HCT116 (cell line): ENCODE results near the gene GJB2. TPM values are rescaled to one million over a fixed set of nuclear protein-coding genes. Genes with fewer than 3 reads are reported as not detected.

Source experiments
- ATAC-seq: fragments of 200-7000 bp; cut with Tn5 transposase; 2 replicates; pipeline ENCODE4 v1.9.1; 2020; ENCODE audit warnings: mild to moderate bottlenecking, moderate library complexity
- BruUV-seq: library from RNA; stranded (reverse); fragments of 400-500 nt; replicated peaks from 2 replicates; lab custom pipeline; 2021; lab: Mats Ljungman, UMichigan
- CTCF ChIA-PET: fragments of 300-600 bp; sonication (Branson Sonifier 250); formaldehyde crosslinking; loops from one replicate; lab custom pipeline; 2021; ENCODE audit warnings: antibody characterized with exemption; lab: Charles Lee
- POLR2A ChIA-PET: fragments of 300-600, 350-600 bp; sonication (Branson Sonifier 250); formaldehyde crosslinking; loops from one replicate; lab custom pipeline; 2021; ENCODE audit warnings: antibody characterized with exemption; lab: Charles Lee
- RAD21 ChIA-PET, 2 experiments: fragments of 300-600 bp; sonication (Branson Sonifier 250); formaldehyde crosslinking; loops; one replicate each; lab custom pipeline; 2023; ENCODE audit warnings: low total read pairs in 2 of 2; ENCODE audit not compliant: uncharacterized antibody in 2 of 2, unreplicated experiment in 2 of 2, low non-redundant PET in 1 of 2; lab: Charles Lee
- DNase-seq: peaks from one replicate; pipeline ENCODE4 v3.0.0-alpha.2; 2010; ENCODE audit warnings: low read depth, low spot score
- H2AFZ ChIP-seq: fragments of 200-600 bp; shearing (Covaris generic), sonication (generic); 2 replicates; pipeline ENCODE4 v1.6.1; 2017; ENCODE audit warnings: low read depth, mixed run types, mixed read lengths, antibody characterized with exemption, low read length; ENCODE audit not compliant: poor library complexity, severe bottlenecking
- H3K27ac ChIP-seq: 2 replicates; pipeline ENCODE4 v1.5.1; 2012; ENCODE audit warnings: low read depth, low read length
- H3K27me3 ChIP-seq: fragments of 200-600 bp; sonication (generic); 2 replicates; pipeline ENCODE4 v1.6.1; 2016; ENCODE audit warnings: mixed run types, low read length, mixed read lengths; ENCODE audit not compliant: insufficient read depth
- H3K36me3 ChIP-seq, 2 experiments: fragments of 200-500 bp in 1 of 2; fragments of 200-600 bp in 1 of 2; sonication (Bioruptor generic) in 1 of 2; sonication (generic) in 1 of 2; 2 replicates each; pipeline versions ENCODE4 v1.5.1 to v1.6.1; 2014 to 2016; ENCODE audit warnings: low read length in 2 of 2, inconsistent platforms in 1 of 2, mixed read lengths in 1 of 2, mixed run types in 1 of 2; ENCODE audit not compliant: insufficient read depth in 2 of 2, control insufficient read depth in 1 of 2
- H3K4me1 ChIP-seq, 2 experiments: fragments of 200-600 bp in 1 of 2; sonication (generic) in 1 of 2; 2 replicates each; pipeline versions ENCODE4 v1.5.1 to v1.6.1; 2012 to 2017; ENCODE audit warnings: low read length in 2 of 2, inconsistent platforms in 1 of 2, mild to moderate bottlenecking in 1 of 2, mixed read lengths in 1 of 2, mixed run types in 1 of 2, moderate library complexity in 1 of 2; ENCODE audit not compliant: insufficient read depth in 2 of 2, control insufficient read depth in 1 of 2
- H3K4me2 ChIP-seq: fragments of 200-600 bp; sonication (generic); 2 replicates; pipeline ENCODE4 v1.6.1; 2017; ENCODE audit warnings: mixed run types, low read length, mixed read lengths
- H3K4me3 ChIP-seq, 2 experiments: fragments of 200-600 bp in 1 of 2; sonication (generic) in 1 of 2; replicated peaks in 1 of 2; 2 replicates each; pipeline ENCODE4 v1.5.1; 2011 to 2016; ENCODE audit warnings: low read length in 2 of 2, control low read depth in 1 of 2, low read depth in 1 of 2, mild to moderate bottlenecking in 1 of 2, mixed read lengths in 1 of 2, mixed run types in 1 of 2
- H3K79me2 ChIP-seq: fragments of 200-600 bp; sonication (generic); 2 replicates; pipeline ENCODE4 v1.6.1; 2017; ENCODE audit warnings: mild to moderate bottlenecking, mixed run types, low read length, moderate library complexity, mixed read lengths; ENCODE audit not compliant: insufficient read depth
- H3K9ac ChIP-seq: fragments of 200-600 bp; sonication (generic); 2 replicates; pipeline ENCODE4 v1.6.1; 2016; ENCODE audit warnings: low read length, mixed read lengths
- H3K9me2 ChIP-seq: fragments of 200-600 bp; sonication (generic), shearing (Covaris generic); 2 replicates; pipeline ENCODE4 v1.6.1; 2017; ENCODE audit warnings: mixed run types, mild to moderate bottlenecking, moderate library complexity; ENCODE audit not compliant: insufficient read depth
- H3K9me3 ChIP-seq, 2 experiments: fragments of 200-500 bp in 1 of 2; fragments of 200-600 bp in 1 of 2; sonication (Bioruptor generic) in 1 of 2; sonication (generic) in 1 of 2; 2 replicates each; pipeline ENCODE4 v1.6.1; 2014 to 2017; ENCODE audit warnings: low read length in 2 of 2, mixed read lengths in 2 of 2, inconsistent platforms in 1 of 2, low read depth in 1 of 2, mild to moderate bottlenecking in 1 of 2, mixed run types in 1 of 2, moderate library complexity in 1 of 2; ENCODE audit not compliant: control insufficient read depth in 1 of 2, insufficient read depth in 1 of 2
- H4K20me1 ChIP-seq: fragments of 200-600 bp; sonication (generic), shearing (Covaris generic); 2 replicates; pipeline ENCODE4 v1.6.1; 2017; ENCODE audit warnings: mixed run types, mild to moderate bottlenecking, moderate library complexity; ENCODE audit not compliant: insufficient read depth
- CBX3 ChIP-seq: IDR thresholded peaks from 2 replicates; pipeline ENCODE4 v1.6.1; 2012; ENCODE audit warnings: low read depth
- CEBPB ChIP-seq: IDR thresholded peaks from 2 replicates; pipeline ENCODE4 v1.6.1; 2012; ENCODE audit warnings: low read depth
- EGR1 ChIP-seq: IDR thresholded peaks from 2 replicates; pipeline ENCODE4 v1.6.1; 2012; ENCODE audit warnings: low read depth
- EZH2 ChIP-seq: fragments of 200-600 bp; sonication (generic); IDR thresholded peaks from 2 replicates; pipeline ENCODE4 v1.6.1; 2017; ENCODE audit warnings: antibody characterized with exemption, mixed run types
- FOSL1 ChIP-seq: IDR thresholded peaks from 2 replicates; pipeline ENCODE4 v1.6.1; 2012; ENCODE audit warnings: low read depth
- JUND ChIP-seq: IDR thresholded peaks from 2 replicates; pipeline ENCODE4 v1.6.1; 2012
- POLR2AphosphoS5 ChIP-seq: IDR thresholded peaks from 2 replicates; pipeline ENCODE4 v1.6.1; 2011; ENCODE audit warnings: mild to moderate bottlenecking, low read depth, low read length, moderate library complexity
- SIN3A ChIP-seq: IDR thresholded peaks from 2 replicates; pipeline ENCODE4 v1.6.1; 2012; ENCODE audit warnings: low read depth
- SRF ChIP-seq: IDR thresholded peaks from 2 replicates; pipeline ENCODE4 v1.6.1; 2012; ENCODE audit warnings: low read depth
- TCF7L2 ChIP-seq: IDR thresholded peaks from 2 replicates; pipeline ENCODE4 v1.7.0; 2011; ENCODE audit warnings: borderline replicate concordance, inconsistent platforms; ENCODE audit not compliant: insufficient read depth, insufficient read length; ENCODE audit errors: extremely low read depth
- YY1 ChIP-seq: IDR thresholded peaks from 2 replicates; pipeline ENCODE4 v1.6.1; 2011; ENCODE audit warnings: low read length, low read depth, moderate library complexity, mild to moderate bottlenecking; ENCODE audit not compliant: insufficient replicate concordance; ENCODE audit errors: extremely low read depth
- intact Hi-C: fragments of 100-400 bp; cut with micrococcal nuclease; formaldehyde crosslinking; loops from 2 replicates; pipeline ENCODE4 v1.10.0; 2022
- total RNA-seq: library from RNA; stranded (reverse); gene quantifications from one replicate; pipeline ENCODE4 v1.2.1, GENCODE V29; 2021; ENCODE audit not compliant: unreplicated experiment
- TF ChIP-seq, protein P1 (sequence below): IDR thresholded peaks from 2 replicates; pipeline ENCODE4 v1.6.1; 2012
- TF ChIP-seq, protein P2 (sequence below): IDR thresholded peaks from 2 replicates; pipeline ENCODE4 v1.6.1; 2011; ENCODE audit warnings: mild to moderate bottlenecking, low read length, moderate library complexity; ENCODE audit not compliant: insufficient replicate concordance; ENCODE audit errors: extremely low read depth
- TF ChIP-seq, protein P3 (sequence below), 3 experiments: fragments of 200-600 bp in 1 of 3; sonication (generic) in 1 of 3; IDR thresholded peaks in 2 of 3; conservative IDR thresholded peaks in 1 of 3; 2 replicates each; pipeline ENCODE4 v1.5.1; 2012 to 2017; ENCODE audit warnings: low read depth in 2 of 3, low read length in 2 of 3, antibody characterized with exemption in 1 of 3, borderline replicate concordance in 1 of 3, control low read depth in 1 of 3, mild to moderate bottlenecking in 1 of 3, mixed read lengths in 1 of 3, mixed run types in 1 of 3, moderate library complexity in 1 of 3; ENCODE audit not compliant: insufficient read depth in 1 of 3

Gene GJB2
- total RNA-seq, 1 experiment from 2014 or later: 44.7 TPM

DNA sequence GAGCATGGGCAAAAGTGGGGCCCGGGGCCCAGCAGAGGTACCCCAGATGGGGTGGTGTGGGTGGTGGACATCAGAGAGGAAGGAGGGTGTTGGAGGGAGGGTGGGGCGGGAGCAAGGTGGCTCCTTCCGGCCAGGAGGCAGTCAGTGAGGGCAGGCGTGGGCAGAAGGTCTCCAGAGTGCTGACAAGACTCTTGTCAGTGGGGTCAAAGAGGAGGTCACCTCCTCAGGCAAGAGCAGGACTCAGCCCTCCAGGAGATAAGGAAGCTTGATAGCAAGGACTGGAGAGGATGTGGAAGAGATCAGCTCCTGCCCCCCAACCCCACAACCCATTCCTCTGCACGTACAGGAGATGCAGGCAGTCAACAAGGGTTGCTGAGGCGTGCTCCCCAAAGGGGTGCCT lies 41.7 kb downstream of the GJB2 start (continued):
- TF ChIP-seq, protein P1, sequence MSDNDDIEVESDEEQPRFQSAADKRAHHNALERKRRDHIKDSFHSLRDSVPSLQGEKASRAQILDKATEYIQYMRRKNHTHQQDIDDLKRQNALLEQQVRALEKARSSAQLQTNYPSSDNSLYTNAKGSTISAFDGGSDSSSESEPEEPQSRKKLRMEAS: no peak
- TF ChIP-seq POLR2AphosphoS5: no peak
- TF ChIP-seq, protein P2, sequence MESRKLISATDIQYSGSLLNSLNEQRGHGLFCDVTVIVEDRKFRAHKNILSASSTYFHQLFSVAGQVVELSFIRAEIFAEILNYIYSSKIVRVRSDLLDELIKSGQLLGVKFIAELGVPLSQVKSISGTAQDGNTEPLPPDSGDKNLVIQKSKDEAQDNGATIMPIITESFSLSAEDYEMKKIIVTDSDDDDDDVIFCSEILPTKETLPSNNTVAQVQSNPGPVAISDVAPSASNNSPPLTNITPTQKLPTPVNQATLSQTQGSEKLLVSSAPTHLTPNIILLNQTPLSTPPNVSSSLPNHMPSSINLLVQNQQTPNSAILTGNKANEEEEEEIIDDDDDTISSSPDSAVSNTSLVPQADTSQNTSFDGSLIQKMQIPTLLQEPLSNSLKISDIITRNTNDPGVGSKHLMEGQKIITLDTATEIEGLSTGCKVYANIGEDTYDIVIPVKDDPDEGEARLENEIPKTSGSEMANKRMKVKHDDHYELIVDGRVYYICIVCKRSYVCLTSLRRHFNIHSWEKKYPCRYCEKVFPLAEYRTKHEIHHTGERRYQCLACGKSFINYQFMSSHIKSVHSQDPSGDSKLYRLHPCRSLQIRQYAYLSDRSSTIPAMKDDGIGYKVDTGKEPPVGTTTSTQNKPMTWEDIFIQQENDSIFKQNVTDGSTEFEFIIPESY: no peak
- TF ChIP-seq FOSL1: no peak
- TF ChIP-seq CEBPB: no peak
- no peak for TF ChIP-seq YY1
- TF ChIP-seq JUND: no peak
- TF ChIP-seq TCF7L2: no peak
- no peak for TF ChIP-seq EZH2
- no peak for TF ChIP-seq EGR1
- TF ChIP-seq, all 23 proteins: peak for 0

DNA sequence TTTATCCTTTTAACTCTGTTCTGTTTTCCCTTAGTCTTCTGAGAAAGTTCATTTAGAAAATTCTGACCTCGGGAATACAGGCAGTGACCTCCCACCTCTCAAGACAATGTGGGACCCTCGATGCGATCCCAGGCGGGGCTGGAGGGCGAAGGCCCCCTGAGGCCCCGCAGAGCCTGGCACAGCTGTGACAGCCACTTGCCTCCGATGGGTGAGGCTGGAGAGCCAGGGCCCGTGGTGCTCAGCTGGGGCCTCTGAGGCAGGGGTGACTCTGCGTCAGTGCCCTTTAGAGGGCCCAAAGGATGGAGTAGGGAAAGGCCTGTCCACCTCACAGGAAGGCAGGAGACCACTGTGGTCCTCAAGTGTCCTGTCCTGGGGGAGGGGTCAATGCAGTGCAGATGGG lies 42.2 kb downstream of the GJB2 start:
- Histone ChIP-seq H3K27ac (no peak overlapping the region), H4K20me1 (no peaks in the 10 kb centered on the region), H3K4me2 (no peak overlapping the region), H3K36me3 (no peaks in the 10 kb centered on the region), H3K4me1 (no peaks in the 10 kb centered on the region), H2AFZ (no peak overlapping the region), H3K9me2 (no peaks in the 10 kb centered on the region), H3K9ac (no peak overlapping the region), H3K9me3 (no peaks in the 10 kb centered on the region), H3K79me2 (no peaks in the 10 kb centered on the region), H3K27me3 (no peaks in the 10 kb centered on the region), H3K4me3 (no peak overlapping the region)
- BruUV-seq: no TSS peak
- CTCF ChIA-PET: no interaction called here
- RAD21 ChIA-PET: no interaction called here
- ATAC-seq (no peak), DNase-seq (no peak)
- intact Hi-C loops: no loop called here
- POLR2A ChIA-PET: no interaction called here
- TF ChIP-seq POLR2AphosphoS5 (no peak), SRF (no peak), SIN3A (no peak), CBX3 (no peak)
- TF ChIP-seq, protein P3, sequence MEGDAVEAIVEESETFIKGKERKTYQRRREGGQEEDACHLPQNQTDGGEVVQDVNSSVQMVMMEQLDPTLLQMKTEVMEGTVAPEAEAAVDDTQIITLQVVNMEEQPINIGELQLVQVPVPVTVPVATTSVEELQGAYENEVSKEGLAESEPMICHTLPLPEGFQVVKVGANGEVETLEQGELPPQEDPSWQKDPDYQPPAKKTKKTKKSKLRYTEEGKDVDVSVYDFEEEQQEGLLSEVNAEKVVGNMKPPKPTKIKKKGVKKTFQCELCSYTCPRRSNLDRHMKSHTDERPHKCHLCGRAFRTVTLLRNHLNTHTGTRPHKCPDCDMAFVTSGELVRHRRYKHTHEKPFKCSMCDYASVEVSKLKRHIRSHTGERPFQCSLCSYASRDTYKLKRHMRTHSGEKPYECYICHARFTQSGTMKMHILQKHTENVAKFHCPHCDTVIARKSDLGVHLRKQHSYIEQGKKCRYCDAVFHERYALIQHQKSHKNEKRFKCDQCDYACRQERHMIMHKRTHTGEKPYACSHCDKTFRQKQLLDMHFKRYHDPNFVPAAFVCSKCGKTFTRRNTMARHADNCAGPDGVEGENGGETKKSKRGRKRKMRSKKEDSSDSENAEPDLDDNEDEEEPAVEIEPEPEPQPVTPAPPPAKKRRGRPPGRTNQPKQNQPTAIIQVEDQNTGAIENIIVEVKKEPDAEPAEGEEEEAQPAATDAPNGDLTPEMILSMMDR (IDR thresholded peaks at IDR 0.05 in 2 of 3, conservative IDR thresholded peaks at IDR 0.05 in 1 of 3; ENCODE audit: borderline replicate concordance in 1 of 3, insufficient read depth in 1 of 3, low read depth in 2 of 3, low read length in 2 of 3): no peak
